Stomach (tissue), 9 donors: ENCODE results near the gene RBKS. TPM values are rescaled to one million over a fixed set of nuclear protein-coding genes. Genes with fewer than 3 reads are reported as not detected.
A peak's percentile ranks its signal among the peaks of the same experiment; 100 is the strongest.

Experiments
- DNase-seq, 2 donors: peaks; one replicate each; pipeline versions ENCODE4 v3.0.0 to v3.0.0-alpha.2; 2013 to 2019
- H3K27ac ChIP-seq, 5 donors: fragments of 200-600 bp in 4 of 5; sonication (generic) in 4 of 5; one replicate each; pipeline ENCODE4 v1.5.1; 2013 to 2019; ENCODE audit warnings: mild to moderate bottlenecking in 1 of 5, moderate library complexity in 1 of 5
- H3K27me3 ChIP-seq, 3 donors: fragments of 200-600 bp; sonication (generic); one replicate each; pipeline ENCODE4 v1.5.1; 2017 to 2019; ENCODE audit warnings: mixed run types in 1 of 3
- H3K36me3 ChIP-seq, 4 donors: fragments of 200-600 bp; sonication (generic); 1 replicate in 3 of 4; 2 replicates in 1 of 4; pipeline ENCODE4 v1.5.1; 2016 to 2019
- H3K4me1 ChIP-seq, 4 donors: fragments of 200-600 bp; sonication (generic); one replicate each; pipeline ENCODE4 v1.5.1; 2016 to 2019
- H3K4me3 ChIP-seq, 4 donors: fragments of 200-600 bp; sonication (generic) in 3 of 4; one replicate each; pipeline ENCODE4 v1.5.1; 2016 to 2019; ENCODE audit warnings: mild to moderate bottlenecking in 1 of 4
- H3K9me3 ChIP-seq, 4 donors: fragments of 200-600 bp; sonication (generic); one replicate each; pipeline ENCODE4 v1.5.1; 2016 to 2019
- CTCF ChIP-seq, 7 experiments: fragments of 450-650 bp in 4 of 7; fragments of 200-600 bp in 3 of 7; sonication (generic) in 3 of 7; IDR thresholded peaks; one replicate each; pipeline ENCODE4 v1.5.1; 2016 to 2019; ENCODE audit warnings: antibody characterized with exemption in 7 of 7, control low read depth in 2 of 7, mild to moderate bottlenecking in 1 of 7
- EP300 ChIP-seq: sonication (generic); formaldehyde crosslinking; IDR thresholded peaks from one replicate; pipeline ENCODE4 v1.6.1; 2017; ENCODE audit warnings: antibody characterized with exemption
- POLR2A ChIP-seq, 4 donors: fragments of 450-650 bp; IDR thresholded peaks; one replicate each; pipeline ENCODE4 v1.6.1; 2016; ENCODE audit warnings: antibody characterized with exemption in 4 of 4, control low read depth in 2 of 4, mild to moderate bottlenecking in 1 of 4, moderate library complexity in 1 of 4
- POLR2AphosphoS5 ChIP-seq, 3 donors: sonication (generic); formaldehyde crosslinking; IDR thresholded peaks; one replicate each; pipeline ENCODE4 v1.6.1; 2016; ENCODE audit warnings: antibody characterized with exemption in 3 of 3
- WGBS, 5 donors: extraction: QIAGEN DNeasy Blood & Tissue Kit in 3 of 5; methylation state at CpG; one replicate each; pipeline versions ENCODE4 v1.1.5 to v1.1.7; 2013 to 2018; 5-methylcytosine and 5-hydroxymethylcytosine counted together
- intact Hi-C: fragments of 100-400 bp; cut with DNase I; formaldehyde crosslinking; loops from one replicate; pipeline ENCODE4 v1.15.1; 2023; ENCODE audit warnings: low total_unique reads
- polyA plus RNA-seq, 3 donors: library from polyadenylated mRNA; stranded (reverse); fragments of 200-250 nt; gene quantifications; one replicate each; pipeline ENCODE4 v1.2.3, GENCODE V29; 2013
- total RNA-seq, 5 donors: library from RNA; depleted of rRNA; stranded (reverse); fragments of >200 nt; gene quantifications; one replicate each; pipeline versions ENCODE4 v1.1.0 to v1.2.3, GENCODE V29; 2014 to 2016
- donor health status: healthy with polysubstance abuse.
- donor health status: Bipolar disorder and iron deficiency.
- donor health status: healthy.

RBKS gene
- total and polyA plus RNA-seq, 8 donors, result 0.76 to 2.9 (median 1.9) TPM; not detected in 3

- peak in 1 of 2 donors; percentile 16 for DNase-seq
- intact Hi-C loops, result no loop called here
- peak overlapping the region in 3 of 4 donors; percentile 39 to 52 (median 48) for H3K4me3 ChIP-seq
Measured at GRCh38 chr2:27736031-27736889, 153.9 kb downstream of the RBKS start.

GRCh38 chr2:27735263-27735904 lies 154.8 kb downstream of the RBKS start:
- DNase-seq, result peak; percentile 79 to 95
- TF ChIP-seq CTCF (IDR thresholded peaks at IDR 0.05) (no peak), POLR2A (IDR thresholded peaks at IDR 0.05) (peak in 1 of 4 donors; percentile 44), EP300 (peak; percentile 95), POLR2AphosphoS5 (IDR thresholded peaks at IDR 0.05) (peak; percentile 72 to 97 (median 91))
- peak overlapping the region; percentile 79 to 92 (median 86) for H3K27ac ChIP-seq
- H3K36me3 ChIP-seq, result no peaks in the 10 kb centered on the region
- H3K4me3 ChIP-seq, result peak overlapping the region; percentile 39 to 52 (median 46)
- no peaks in the 10 kb centered on the region for H3K27me3 ChIP-seq
- H3K4me1 ChIP-seq, result peaks cover 22 to 43% (median 25%) of the 10 kb centered on the region in 4 donors
- intact Hi-C loops, result no loop called here
- H3K9me3 ChIP-seq, result no peaks in the 10 kb centered on the region
- 3 to 19% (median 4%) methylated on average over 16 to 51 of the region's 51 CpGs for WGBS, 5 donors

More at GRCh38 chr2:27736031-27736889, 153.9 kb downstream of the RBKS start:
- Histone ChIP-seq H3K27ac (peak overlapping the region; percentile 79 to 92 (median 86)), H3K36me3 (no peaks in the 10 kb centered on the region), H3K27me3 (no peaks in the 10 kb centered on the region), H3K4me1 (peaks cover 21 to 43% (median 24%) of the 10 kb centered on the region in 4 donors), H3K9me3 (no peaks in the 10 kb centered on the region)
- WGBS, 5 donors, result 65 to 80% (median 76%) methylated on average over 9 to 10 of the region's 10 CpGs
- TF ChIP-seq POLR2A (IDR thresholded peaks at IDR 0.05) (no peak), POLR2AphosphoS5 (IDR thresholded peaks at IDR 0.05) (no peak), CTCF (IDR thresholded peaks at IDR 0.05) (no peak), EP300 (no peak)

GRCh38 chr2:27734305-27734704 lies 155.9 kb downstream of the RBKS start:
- Histone ChIP-seq H3K4me3 (no peak overlapping the region), H3K36me3 (no peaks in the 10 kb centered on the region), H3K27ac (peak overlapping the region in 3 of 5 donors; percentile 86 to 92 (median 89)), H3K27me3 (no peaks in the 10 kb centered on the region), H3K4me1 (peaks cover 25 to 54% (median 31%) of the 10 kb centered on the region in 4 donors), H3K9me3 (no peaks in the 10 kb centered on the region)
- 78 to 93% (median 86%) methylated on average over 1 of the region's 1 CpG for WGBS, 5 donors
- DNase-seq, result no peak
- intact Hi-C loops, result no loop called here
- TF ChIP-seq CTCF (IDR thresholded peaks at IDR 0.05) (no peak), POLR2A (IDR thresholded peaks at IDR 0.05) (no peak), POLR2AphosphoS5 (IDR thresholded peaks at IDR 0.05) (no peak), EP300 (no peak)

Other genes with a start within 250 kb of the RBKS start
- gene SUPT7L, start 226.8 kb downstream of the RBKS start, total RNA-seq, result 10 to 100 TPM; 18.2 to 50.9 (median 29.6) TPM
- 10 to 100 TPM; 10.1 to 22.0 (median 13.2) TPM for gene SUPT7L, start 226.8 kb downstream of the RBKS start, polyA plus RNA-seq
- 10 to 100 TPM; 25.7 to 58.9 (median 30.6) TPM for gene SLC4A1AP, start 226.5 kb downstream of the RBKS start, total RNA-seq
- gene SLC4A1AP, start 226.5 kb downstream of the RBKS start, polyA plus RNA-seq, result 10 to 100 TPM; 11.2 to 12.2 (median 11.9) TPM
- gene MRPL33, start 118.7 kb downstream of the RBKS start, total RNA-seq, result 100 to 1,000 TPM in 2 of 5 donors, 10 to 100 TPM in 2, 1 to 10 TPM in 1; 8.2 to 226 (median 25.5) TPM
- gene MRPL33, start 118.7 kb downstream of the RBKS start, polyA plus RNA-seq, result 100 to 1,000 TPM; 149 to 268 (median 193) TPM
- 10 to 100 TPM; 14.2 to 41.4 (median 24.1) TPM for gene BABAM2, start 342 bp upstream of the RBKS start, total RNA-seq
- gene BABAM2, start 342 bp upstream of the RBKS start, polyA plus RNA-seq, result 10 to 100 TPM; 16.0 to 24.3 (median 16.2) TPM